Measurements from ENCODE around the gene CHST14. TPM values are rescaled to one million over a fixed set of nuclear protein-coding genes. Genes with fewer than 3 reads are reported as not detected.
A peak's percentile ranks its signal among the peaks of the same experiment; 100 is the strongest.

The CHST14 gene
- total RNA-seq, 6 experiments from 2014 or later = 2.9 to 5.7 (median 4.8) TPM

- ATAC-seq (peak in 1 of 4 donors; percentile 10), DNase-seq (no peak)
- Histone ChIP-seq H3K4me3 (no peak overlapping the region), H3K27me3 (no peaks in the 10 kb centered on the region), H3K4me1 (no peaks in the 10 kb centered on the region), H3K27ac (no peak overlapping the region), H3K36me3 (no peaks in the 10 kb centered on the region), H3K9me3 (no peaks in the 10 kb centered on the region)
- WGBS (ENCODE audit: insufficient coverage, low coverage, low lambda C conversion rate, missing lambda C conversion rate) = 85% methylated on average over 3 of the region's 9 CpGs
- intact Hi-C loops (cut with DNase I) = loop anchor here in 1 of 2 donors (10.0 kb wide), 1 partner anchor 82 kb away; the partner anchor contains the start of gene CCDC9B
- TF ChIP-seq CTCF (IDR thresholded peaks at IDR 0.05) (no peak), POLR2A (IDR thresholded peaks at IDR 0.05) (no peak)
These were observed 43.6 kb upstream of the CHST14 start for GRCh38 chr15:40427188-40427587.

- no peaks in the 10 kb centered on the region for H3K9me3 ChIP-seq
- ATAC-seq = no peak
- no peak overlapping the region for H3K27ac ChIP-seq
- no peaks in the 10 kb centered on the region for H3K27me3 ChIP-seq
- intact Hi-C loops (cut with DNase I) = loop anchor here in 1 of 2 donors (10.0 kb wide), 1 partner anchor 83 kb away; the partner anchor contains the start of gene CCDC9B
- no peak overlapping the region for H3K4me3 ChIP-seq
- H3K4me1 ChIP-seq = no peaks in the 10 kb centered on the region
- no peak for TF ChIP-seq CTCF (IDR thresholded peaks at IDR 0.05)
- no peak for TF ChIP-seq POLR2A (IDR thresholded peaks at IDR 0.05)
- no peak for DNase-seq
- WGBS (ENCODE audit: insufficient coverage, low coverage, low lambda C conversion rate, missing lambda C conversion rate) = 79% methylated on average over 4 of the region's 4 CpGs
- H3K36me3 ChIP-seq = no peaks in the 10 kb centered on the region
These were observed 42.6 kb upstream of the CHST14 start for GRCh38 chr15:40428185-40428584.

GRCh38 chr15:40429068-40429710, 41.6 kb upstream of the CHST14 start:
- 65% methylated on average over 6 of the region's 10 CpGs for WGBS (ENCODE audit: insufficient coverage, low coverage, low lambda C conversion rate, missing lambda C conversion rate)
- H3K27me3 ChIP-seq = no peaks in the 10 kb centered on the region
- no peaks in the 10 kb centered on the region for H3K36me3 ChIP-seq
- intact Hi-C loops (cut with DNase I) = loop anchor here in 1 of 2 donors (10.0 kb wide), 1 partner anchor 84 kb away; the partner anchor contains the start of gene CCDC9B
- ATAC-seq = no peak
- no peaks in the 10 kb centered on the region for H3K4me1 ChIP-seq
- TF ChIP-seq CTCF (IDR thresholded peaks at IDR 0.05) (no peak), POLR2A (IDR thresholded peaks at IDR 0.05) (no peak)
- H3K4me3 ChIP-seq = no peak overlapping the region
- DNase-seq = no peak
- no peak overlapping the region for H3K27ac ChIP-seq
- H3K9me3 ChIP-seq = no peaks in the 10 kb centered on the region

- Histone ChIP-seq H3K27ac (no peak overlapping the region), H3K4me3 (no peak overlapping the region), H3K36me3 (no peaks in the 10 kb centered on the region), H3K27me3 (no peaks in the 10 kb centered on the region), H3K4me1 (no peaks in the 10 kb centered on the region), H3K9me3 (no peaks in the 10 kb centered on the region)
- TF ChIP-seq CTCF (IDR thresholded peaks at IDR 0.05) (no peak), POLR2A (IDR thresholded peaks at IDR 0.05) (no peak)
- ATAC-seq (no peak), DNase-seq (no peak)
- intact Hi-C loops (cut with DNase I) = no loop called here
- 73% methylated on average over 5 of the region's 10 CpGs for WGBS (ENCODE audit: insufficient coverage, low coverage, low lambda C conversion rate, missing lambda C conversion rate)
These were observed 40.4 kb upstream of the CHST14 start for GRCh38 chr15:40430271-40430805.

All from right lobe of liver (tissue), 6 donors.